Astrocyte of the cerebellum (primary cell): ENCODE results near the gene MMP3.

Experiments used
- DNase-seq: peaks from one replicate; pipeline ENCODE4 v3.0.0-alpha.2; 2011; ENCODE audit warnings: low read depth
- H3K4me3 ChIP-seq: 2 replicates; pipeline ENCODE4 v1.5.1; 2011; ENCODE audit warnings: mild to moderate bottlenecking, low read depth, low read length, moderate library complexity
- CTCF ChIP-seq: IDR thresholded peaks from 2 replicates; pipeline ENCODE4 v1.5.1; 2012; ENCODE audit warnings: low read length, low read depth, moderate library complexity, mild to moderate bottlenecking; ENCODE audit errors: missing control alignments
- in situ Hi-C: cut with HindIII; loops from 2 replicates; pipeline ENCODE4 v1.10.0; 2017; ENCODE audit warnings: low sequenced_read_pairs

The MMP3 gene

GRCh38 chr11:102850973-102851745, 7.8 kb upstream of the MMP3 start:
- peak; percentile 72 for DNase-seq
- in situ Hi-C loops = no loop called here
- no peak overlapping the region for H3K4me3 ChIP-seq
- TF ChIP-seq CTCF = no peak

GRCh38 chr11:102849311-102849710, 5.9 kb upstream of the MMP3 start:
- DNase-seq = no peak
- no peak for TF ChIP-seq CTCF
- in situ Hi-C loops = no loop called here
- H3K4me3 ChIP-seq = no peak overlapping the region

GRCh38 chr11:102846292-102846691, 2.9 kb upstream of the MMP3 start:
- no peak for DNase-seq
- in situ Hi-C loops = no loop called here
- TF ChIP-seq CTCF = no peak
- H3K4me3 ChIP-seq = no peak overlapping the region

- in situ Hi-C loops = no loop called here
- DNase-seq = no peak
- no peak for TF ChIP-seq CTCF
- no peak overlapping the region for H3K4me3 ChIP-seq
Measured at GRCh38 chr11:102842930-102843329, 479 bp downstream of the MMP3 start.

GRCh38 chr11:102840018-102840417, 3.4 kb downstream of the MMP3 start:
- in situ Hi-C loops = no loop called here
- TF ChIP-seq CTCF = no peak
- DNase-seq = no peak
- H3K4me3 ChIP-seq = no peak overlapping the region

- H3K4me3 ChIP-seq = no peak overlapping the region
Measured at GRCh38 chr11:102837646-102838045, 5.8 kb downstream of the MMP3 start.

More at GRCh38 chr11:102837646-102838045, 5.8 kb downstream of the MMP3 start:
- no peak for DNase-seq
- TF ChIP-seq CTCF = no peak
- in situ Hi-C loops = no loop called here
